Caco-2 (cell line): ENCODE measurements around the gene CDCP1. TPM values are rescaled to one million over a fixed set of nuclear protein-coding genes. Genes with fewer than 3 reads are reported as not detected.

Source experiments
- BruUV-seq: library from RNA; stranded (reverse); fragments of 400-500 nt; replicated peaks from 2 replicates; lab custom pipeline; 2021; lab: Mats Ljungman, UMichigan
- CTCF ChIA-PET: fragments of 300-600 bp; sonication (Branson Sonifier 250); formaldehyde crosslinking; loops from one replicate; lab custom pipeline; 2022; ENCODE audit warnings: antibody characterized with exemption; lab: Charles Lee
- POLR2A ChIA-PET: fragments of 300-600 bp; sonication (Branson Sonifier 250); formaldehyde crosslinking; loops from one replicate; lab custom pipeline; 2022; ENCODE audit warnings: antibody characterized with exemption; lab: Charles Lee
- DNase-seq, 2 experiments: peaks; one replicate each; pipeline versions ENCODE4 v3.0.0 to v3.0.0-alpha.2; 2020 to 2022
- H3K27me3 ChIP-seq: replicated peaks from 2 replicates; pipeline ENCODE4 v1.6.0; 2011; ENCODE audit warnings: low read length; ENCODE audit not compliant: control insufficient read depth, insufficient read depth
- H3K36me3 ChIP-seq: 2 replicates; pipeline ENCODE4 v1.5.1; 2011; ENCODE audit warnings: low read length; ENCODE audit not compliant: control insufficient read depth, insufficient read depth
- H3K4me1 ChIP-seq: fragments of 250-450 bp; sonication (Bioruptor Pico); 2 replicates; pipeline ENCODE4 v1.5.1; 2020; ENCODE audit warnings: mild to moderate bottlenecking
- H3K4me3 ChIP-seq: 2 replicates; pipeline ENCODE4 v1.5.1; 2011; ENCODE audit warnings: low read depth, mild to moderate bottlenecking, control low read depth, low read length
- H3K9me3 ChIP-seq: fragments of 250-450 bp; sonication (Bioruptor Pico); 2 replicates; pipeline ENCODE4 v1.5.1; 2020; ENCODE audit warnings: mild to moderate bottlenecking, moderate library complexity
- H3K27ac Mint-ChIP-seq: one replicate; pipeline ENCODE4 v1.8.0; 2022; ENCODE audit warnings: mixed read lengths; ENCODE audit not compliant: unreplicated experiment
- H3K27me3 Mint-ChIP-seq: one replicate; pipeline ENCODE4 v1.8.0; 2022; ENCODE audit warnings: mixed read lengths; ENCODE audit not compliant: insufficient read depth, unreplicated experiment
- H3K36me3 Mint-ChIP-seq: one replicate; pipeline ENCODE4 v1.8.0; 2022; ENCODE audit warnings: mild to moderate bottlenecking, mixed read lengths; ENCODE audit not compliant: insufficient read depth, unreplicated experiment
- H3K4me1 Mint-ChIP-seq: one replicate; pipeline ENCODE4 v1.8.0; 2022; ENCODE audit warnings: low read depth, mixed read lengths; ENCODE audit not compliant: unreplicated experiment
- H3K4me3 Mint-ChIP-seq: one replicate; pipeline ENCODE4 v1.8.0; 2022; ENCODE audit warnings: mild to moderate bottlenecking, moderate library complexity, mixed read lengths; ENCODE audit not compliant: unreplicated experiment
- H3K9me3 Mint-ChIP-seq: one replicate; pipeline ENCODE4 v1.8.0; 2022; ENCODE audit warnings: mixed read lengths; ENCODE audit not compliant: unreplicated experiment
- intact Hi-C: fragments of 100-400 bp; cut with micrococcal nuclease; formaldehyde crosslinking; loops from one replicate; pipeline ENCODE4 v1.10.0; 2022; ENCODE audit not compliant: unreplicated experiment
- total RNA-seq: library from RNA; stranded (reverse); gene quantifications from 2 replicates; pipeline ENCODE4 v1.2.3, GENCODE V29; 2022
- TF ChIP-seq, protein P1 (sequence below), 2 experiments: fragments of 200-600 bp in 1 of 2; IDR thresholded peaks; 1 replicate in 1 of 2; 2 replicates in 1 of 2; pipeline versions ENCODE4 v1.5.1 to v1.8.0; 2011 to 2022; ENCODE audit warnings: antibody characterized with exemption in 1 of 2, control low read depth in 1 of 2, inconsistent platforms in 1 of 2, low read depth in 1 of 2, low read length in 1 of 2, mild to moderate bottlenecking in 1 of 2, moderate library complexity in 1 of 2; ENCODE audit not compliant: insufficient read depth in 1 of 2, severe bottlenecking in 1 of 2, unreplicated experiment in 1 of 2

CDCP1 gene
- total RNA-seq, 1 experiment from 2014 or later = 22.5 TPM

GRCh38 chr3:45167011-45167911 lies 21.1 kb upstream of the CDCP1 start:
- no TSS peak for BruUV-seq
- Mint-ChIP-seq H3K36me3 (no peaks in the 10 kb centered on the region), H3K27ac (peak overlapping the region; percentile 86), H3K4me1 (peaks cover 11% of the 10 kb centered on the region), H3K4me3 (peak overlapping the region; percentile 58), H3K9me3 (no peaks in the 10 kb centered on the region), H3K27me3 (no peaks in the 10 kb centered on the region)
- H3K36me3 ChIP-seq = no peaks in the 10 kb centered on the region
- 0 out of 2 replicates have a peak overlapping the region, but pooled peaks have one; percentile 4 for H3K4me3 ChIP-seq
- CTCF ChIA-PET = no interaction called here
- H3K27me3 ChIP-seq = no peaks in the 10 kb centered on the region
- intact Hi-C loops = loop anchor here (2.0 to 5.0 kb wide), 2 partner anchors 35 to 44 kb away; no protein-coding TSS in a partner anchor
- POLR2A ChIA-PET = no interaction called here
- TF ChIP-seq, protein P1, sequence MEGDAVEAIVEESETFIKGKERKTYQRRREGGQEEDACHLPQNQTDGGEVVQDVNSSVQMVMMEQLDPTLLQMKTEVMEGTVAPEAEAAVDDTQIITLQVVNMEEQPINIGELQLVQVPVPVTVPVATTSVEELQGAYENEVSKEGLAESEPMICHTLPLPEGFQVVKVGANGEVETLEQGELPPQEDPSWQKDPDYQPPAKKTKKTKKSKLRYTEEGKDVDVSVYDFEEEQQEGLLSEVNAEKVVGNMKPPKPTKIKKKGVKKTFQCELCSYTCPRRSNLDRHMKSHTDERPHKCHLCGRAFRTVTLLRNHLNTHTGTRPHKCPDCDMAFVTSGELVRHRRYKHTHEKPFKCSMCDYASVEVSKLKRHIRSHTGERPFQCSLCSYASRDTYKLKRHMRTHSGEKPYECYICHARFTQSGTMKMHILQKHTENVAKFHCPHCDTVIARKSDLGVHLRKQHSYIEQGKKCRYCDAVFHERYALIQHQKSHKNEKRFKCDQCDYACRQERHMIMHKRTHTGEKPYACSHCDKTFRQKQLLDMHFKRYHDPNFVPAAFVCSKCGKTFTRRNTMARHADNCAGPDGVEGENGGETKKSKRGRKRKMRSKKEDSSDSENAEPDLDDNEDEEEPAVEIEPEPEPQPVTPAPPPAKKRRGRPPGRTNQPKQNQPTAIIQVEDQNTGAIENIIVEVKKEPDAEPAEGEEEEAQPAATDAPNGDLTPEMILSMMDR (IDR thresholded peaks at IDR 0.05; ENCODE audit: insufficient read depth in 1 of 2, low read depth in 1 of 2, low read length in 1 of 2, severe bottlenecking in 1 of 2, unreplicated experiment in 1 of 2) = no peak
- H3K9me3 ChIP-seq = no peaks in the 10 kb centered on the region
- no peaks in the 10 kb centered on the region; the same call in 1 of the 2 replicates for H3K4me1 ChIP-seq
- DNase-seq = peak; percentile 85 to 88

DNA sequence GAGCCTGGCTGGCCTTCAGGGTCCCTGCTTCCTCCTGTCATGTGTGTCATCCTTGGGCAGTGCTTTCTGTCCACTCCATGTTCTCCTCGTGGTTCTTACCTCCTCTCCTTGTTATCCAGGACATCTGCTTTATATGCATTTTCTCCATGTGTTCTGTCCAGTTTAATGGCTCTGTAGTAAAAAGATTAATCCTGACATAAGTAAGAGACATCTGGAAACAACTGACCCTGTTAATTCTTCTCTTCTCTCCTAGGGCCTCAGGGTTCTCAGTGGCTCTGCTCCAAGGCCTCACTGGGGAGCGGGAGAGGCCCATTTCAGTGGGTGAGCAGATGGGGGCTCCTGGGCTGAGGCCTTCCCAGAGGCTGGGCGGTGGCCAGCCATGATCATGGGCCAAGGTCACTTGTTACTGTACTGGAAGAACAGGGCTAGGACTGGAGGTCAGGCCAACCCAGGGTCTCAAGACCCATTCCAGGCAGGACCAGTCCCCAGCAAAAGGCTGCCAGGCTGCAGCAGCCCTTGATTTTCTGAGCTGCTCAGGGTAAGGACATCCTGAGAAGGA lies 20.2 kb upstream of the CDCP1 start:
- BruUV-seq = no TSS peak
- CTCF ChIA-PET = no interaction called here
- Mint-ChIP-seq H3K4me1 (peaks cover 11% of the 10 kb centered on the region), H3K27ac (no peak overlapping the region), H3K36me3 (no peaks in the 10 kb centered on the region), H3K4me3 (no peak overlapping the region), H3K27me3 (no peaks in the 10 kb centered on the region), H3K9me3 (no peaks in the 10 kb centered on the region)
- H3K36me3 ChIP-seq = no peaks in the 10 kb centered on the region
- no peak for DNase-seq
- intact Hi-C loops = loop anchor here (2.0 to 5.0 kb wide), 2 partner anchors 36 to 44 kb away; no protein-coding TSS in a partner anchor
- no peak overlapping the region for H3K4me3 ChIP-seq
- H3K4me1 ChIP-seq = no peaks in the 10 kb centered on the region; the same call in 1 of the 2 replicates
- TF ChIP-seq, protein P1 (IDR thresholded peaks at IDR 0.05; ENCODE audit: insufficient read depth in 1 of 2, low read depth in 1 of 2, low read length in 1 of 2, severe bottlenecking in 1 of 2, unreplicated experiment in 1 of 2) = no peak
- no peaks in the 10 kb centered on the region for H3K9me3 ChIP-seq
- POLR2A ChIA-PET = no interaction called here
- H3K27me3 ChIP-seq = no peaks in the 10 kb centered on the region

DNA sequence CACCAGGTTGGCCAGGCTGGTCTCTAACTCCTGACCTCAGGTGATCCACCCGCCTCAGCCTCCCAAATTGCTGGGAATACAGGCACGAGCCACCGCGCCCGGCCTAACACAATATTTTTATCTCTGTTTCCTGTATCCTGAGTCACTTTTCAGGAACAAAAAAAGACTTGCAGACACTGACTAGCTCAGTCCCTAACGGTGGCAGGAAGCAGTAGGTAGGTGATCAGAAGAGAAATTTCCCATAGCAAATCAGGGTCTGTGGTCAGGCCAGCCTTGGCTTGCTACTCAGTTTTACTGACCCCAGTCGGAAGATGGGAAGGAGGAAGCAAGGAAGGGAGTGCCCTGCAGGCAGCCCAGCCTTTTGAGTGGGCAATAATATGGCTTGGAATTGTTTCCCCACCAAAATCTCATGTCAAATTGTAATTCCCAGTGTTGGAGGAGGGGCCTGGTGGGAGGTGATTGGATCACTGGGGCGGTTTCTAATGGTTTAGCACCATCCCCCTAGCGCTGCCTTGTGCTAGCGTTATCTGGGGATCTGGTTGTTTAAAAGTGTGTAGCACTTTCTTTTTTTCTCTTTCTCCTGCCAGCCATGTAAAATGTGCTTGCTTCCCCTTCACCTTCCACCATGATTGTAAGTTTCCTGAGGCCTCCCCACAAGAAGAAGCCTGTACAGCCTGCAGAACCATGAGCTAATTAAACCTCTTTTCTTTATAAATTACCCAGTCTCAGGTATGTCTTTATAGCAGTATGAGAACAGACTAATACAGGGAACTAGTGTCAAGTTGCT lies 19.5 kb upstream of the CDCP1 start:
- ChIA-PET CTCF (no interaction called here), POLR2A (no interaction called here)
- DNase-seq = no peak
- Histone ChIP-seq H3K9me3 (no peaks in the 10 kb centered on the region), H3K36me3 (no peaks in the 10 kb centered on the region), H3K27me3 (no peaks in the 10 kb centered on the region), H3K4me3 (no peak overlapping the region), H3K4me1 (no peaks in the 10 kb centered on the region; the same call in 1 of the 2 replicates)
- H3K27ac Mint-ChIP-seq = no peak overlapping the region
- no TSS peak for BruUV-seq
- H3K27me3 Mint-ChIP-seq = no peaks in the 10 kb centered on the region
- H3K9me3 Mint-ChIP-seq = no peaks in the 10 kb centered on the region
- peaks cover 11% of the 10 kb centered on the region for H3K4me1 Mint-ChIP-seq
- TF ChIP-seq, protein P1 (IDR thresholded peaks at IDR 0.05; ENCODE audit: insufficient read depth in 1 of 2, low read depth in 1 of 2, low read length in 1 of 2, severe bottlenecking in 1 of 2, unreplicated experiment in 1 of 2) = no peak
- H3K4me3 Mint-ChIP-seq = no peak overlapping the region
- H3K36me3 Mint-ChIP-seq = no peaks in the 10 kb centered on the region
- intact Hi-C loops = loop anchor here (2.0 to 5.0 kb wide), 2 partner anchors 37 to 45 kb away; no protein-coding TSS in a partner anchor
